Measurements from ENCODE around the gene SRGAP2B. TPM values are rescaled to one million over a fixed set of nuclear protein-coding genes. Genes with fewer than 3 reads are reported as not detected.
"Not testable (repeated sequence)": the region's sequence is repeated elsewhere in the genome, so short reads cannot be mapped to it uniquely, and the experiment has no call there.

SRGAP2B gene
- total RNA-seq, 1 experiment from 2014 or later = 13.8 TPM

DNA sequence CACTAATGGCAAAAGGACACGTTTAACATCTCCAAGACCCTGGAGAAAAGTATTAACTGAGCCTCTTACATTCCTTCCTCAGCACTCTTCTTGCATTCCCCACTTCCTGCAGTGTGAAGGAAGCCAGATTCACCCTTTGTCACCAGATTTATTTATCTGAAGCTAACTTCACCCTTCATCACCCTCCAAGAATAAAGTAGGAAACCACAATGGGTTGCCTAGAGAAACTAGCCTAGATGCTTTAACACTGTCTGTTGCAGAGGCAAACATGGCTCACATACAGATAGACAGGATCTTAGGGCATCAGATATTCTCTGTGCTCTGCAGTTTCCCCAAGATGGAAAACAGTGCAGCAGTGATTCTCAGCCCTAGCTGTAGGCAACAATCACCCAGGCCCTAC, 147.6 kb downstream of the SRGAP2B start:
- DNase-seq (ENCODE audit: low spot score) = not testable (repeated sequence)

DNA sequence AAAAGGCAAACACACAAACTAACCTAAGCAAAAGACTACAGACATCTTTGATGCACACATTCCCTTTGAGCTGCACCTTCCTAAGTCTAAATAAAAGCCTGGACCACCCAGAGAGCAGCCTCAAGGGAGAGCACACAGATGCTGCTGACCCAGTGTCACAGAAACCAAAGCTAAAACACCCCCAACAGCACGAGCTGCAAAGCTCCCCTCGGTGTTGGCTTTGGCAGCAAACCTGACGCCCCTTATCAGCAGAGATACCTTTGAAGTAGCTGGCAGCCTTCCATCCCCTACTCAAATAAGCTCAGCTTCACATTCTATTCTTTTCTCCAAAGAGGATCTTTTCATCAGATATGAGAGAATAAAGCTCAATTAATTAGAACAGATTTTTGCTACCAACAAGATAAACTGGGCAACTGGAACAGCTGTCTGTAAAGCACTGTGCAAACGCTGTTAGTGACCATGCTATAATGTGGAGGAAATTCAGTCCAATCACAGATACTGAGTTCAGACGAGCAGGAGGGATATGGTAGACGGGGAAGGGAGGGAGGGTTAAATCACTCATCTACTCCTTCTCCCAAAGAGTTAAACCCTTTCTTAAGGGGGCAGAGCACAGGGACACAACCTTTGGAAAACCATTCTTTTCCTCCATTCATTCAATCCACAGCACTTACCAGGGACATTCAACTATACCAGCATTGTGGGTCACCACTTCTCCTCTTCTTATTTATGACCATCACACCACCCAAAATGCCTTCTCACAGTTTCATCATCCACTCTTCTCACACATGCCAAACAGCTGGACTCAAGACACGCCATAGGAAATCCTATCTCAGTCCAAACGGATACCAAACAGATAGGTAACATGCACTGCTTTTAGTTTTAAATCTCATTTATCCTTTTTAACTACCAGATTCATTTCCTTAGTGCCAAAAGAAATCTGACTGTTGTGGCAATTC, 148.3 kb downstream of the SRGAP2B start:
- not testable (repeated sequence) for DNase-seq (ENCODE audit: low spot score)

DNA sequence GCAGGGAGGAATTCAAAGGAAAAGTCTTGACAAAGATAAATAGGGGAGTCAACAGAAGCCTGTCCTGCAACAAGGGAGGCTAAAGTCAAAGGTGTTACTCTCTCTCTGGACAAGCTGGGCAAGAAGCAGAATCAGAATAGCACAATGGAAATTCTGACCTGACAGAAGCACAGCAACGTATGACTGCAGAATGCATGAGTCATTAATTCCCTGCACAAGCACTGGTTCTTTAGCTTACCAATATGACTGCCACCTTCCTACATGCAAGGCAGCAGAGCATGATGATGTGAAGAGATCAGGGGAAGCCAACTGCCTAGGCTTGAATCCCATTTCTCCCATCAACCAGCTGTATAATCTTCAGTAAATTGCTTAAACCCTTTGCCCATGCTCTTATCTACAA, 153.4 kb downstream of the SRGAP2B start:
- DNase-seq (ENCODE audit: low spot score) = not testable (repeated sequence)

DNA sequence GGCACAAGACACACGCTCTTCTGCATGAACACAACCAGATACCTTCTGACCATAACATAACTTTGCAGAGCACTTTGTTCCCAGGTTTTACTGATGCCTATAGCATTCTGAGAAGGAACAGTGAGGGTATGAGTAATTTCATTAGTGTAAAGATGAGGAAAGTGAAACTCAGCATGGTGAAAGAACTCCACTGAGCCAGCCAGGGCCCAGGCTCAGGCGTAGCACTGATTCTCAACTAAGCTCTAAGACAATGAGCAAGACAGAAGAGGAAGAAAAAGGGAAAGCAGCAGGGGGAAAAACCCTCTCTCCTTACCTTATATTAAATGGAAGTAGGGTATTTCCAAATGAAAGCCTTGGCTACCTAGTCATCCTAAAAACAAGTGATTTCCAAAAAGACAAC, 155.1 kb downstream of the SRGAP2B start:
- not testable (repeated sequence) for DNase-seq (ENCODE audit: low spot score)

DNA sequence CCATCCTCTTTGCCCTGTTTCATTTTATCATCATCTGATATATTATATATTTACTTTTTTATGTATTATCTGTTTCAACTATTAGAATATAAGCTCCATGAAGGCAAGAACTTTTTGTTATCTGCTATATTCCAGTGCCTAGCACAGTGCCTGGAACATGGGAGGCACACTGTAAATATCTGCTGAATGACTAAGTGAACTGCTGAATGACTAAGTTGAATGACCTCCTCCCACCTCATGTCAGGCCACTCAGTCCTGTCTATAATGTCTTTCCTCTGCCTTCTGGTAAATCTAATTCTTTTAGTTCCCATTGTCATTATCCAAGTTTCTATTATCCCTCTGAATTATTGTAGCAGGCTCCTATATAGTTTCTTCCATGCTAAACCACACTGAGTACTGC, 156.5 kb downstream of the SRGAP2B start:
- not testable (repeated sequence) for DNase-seq (ENCODE audit: low spot score)

DNA sequence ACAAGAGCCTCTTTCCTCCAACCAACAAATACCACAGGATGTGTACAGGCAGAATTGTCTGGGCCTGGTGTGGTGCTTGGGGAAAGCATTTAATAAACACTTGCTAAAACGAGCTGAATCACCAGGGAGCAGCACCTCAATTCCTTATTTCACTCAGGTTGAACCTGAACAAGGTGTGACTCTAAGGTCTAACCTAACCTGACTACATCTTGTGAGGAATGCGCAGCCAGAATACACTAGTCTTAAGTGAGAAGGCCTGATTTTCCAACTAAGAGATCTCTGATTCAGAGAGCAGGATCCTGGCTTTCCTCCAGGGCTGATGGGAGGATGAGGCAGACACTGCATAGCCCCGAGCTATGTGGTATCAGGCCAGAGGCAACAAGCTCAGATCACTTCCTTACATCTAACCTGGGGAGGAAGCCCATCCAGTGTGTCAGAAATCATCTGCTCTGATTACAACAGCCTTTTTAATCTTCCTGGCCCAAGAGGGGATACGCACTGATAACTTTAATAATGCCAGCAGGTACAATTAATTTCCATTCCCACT, 158.9 kb downstream of the SRGAP2B start:
- not testable (repeated sequence) for DNase-seq (ENCODE audit: low spot score)

DNA sequence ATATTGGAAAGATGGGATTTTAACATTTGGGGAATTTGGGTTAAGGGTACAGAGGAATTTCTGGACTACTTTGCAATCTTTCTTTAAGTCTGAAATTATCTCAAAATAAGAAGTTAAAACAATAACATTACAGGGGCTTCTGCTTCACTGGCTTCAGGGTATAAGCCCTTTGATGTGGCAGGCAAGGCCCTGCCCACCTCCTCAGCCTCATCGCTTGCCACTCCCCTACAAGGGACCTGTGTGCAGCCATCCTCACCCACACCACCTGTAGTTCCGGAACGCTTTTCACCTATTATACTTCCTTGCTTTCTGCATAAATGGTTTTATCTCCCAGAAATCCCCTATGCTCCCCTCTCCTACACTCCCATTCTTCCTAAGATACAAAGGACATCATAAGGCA, 159.8 kb downstream of the SRGAP2B start:
- DNase-seq (ENCODE audit: low spot score) = not testable (repeated sequence)

DNA sequence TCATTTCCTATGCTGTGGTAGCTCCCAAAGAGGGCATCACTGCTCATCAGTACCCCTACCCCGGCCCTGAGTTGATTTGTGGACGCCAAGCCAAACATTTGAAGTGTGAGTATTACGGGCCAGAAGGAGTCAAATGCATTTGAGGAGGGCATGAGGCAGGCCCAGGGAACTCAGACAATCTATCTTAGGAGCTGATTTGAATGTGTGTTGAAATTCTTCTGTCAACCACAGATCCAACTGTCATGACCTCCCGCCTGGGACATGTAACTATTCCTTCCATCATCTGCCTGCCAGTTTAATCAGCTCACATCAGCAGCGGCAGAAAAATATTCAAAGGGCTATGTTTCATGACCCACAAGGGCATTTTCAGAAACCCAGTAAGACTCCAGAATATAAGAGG, 162.1 kb downstream of the SRGAP2B start:
- not testable (repeated sequence) for DNase-seq (ENCODE audit: low spot score)

DNA sequence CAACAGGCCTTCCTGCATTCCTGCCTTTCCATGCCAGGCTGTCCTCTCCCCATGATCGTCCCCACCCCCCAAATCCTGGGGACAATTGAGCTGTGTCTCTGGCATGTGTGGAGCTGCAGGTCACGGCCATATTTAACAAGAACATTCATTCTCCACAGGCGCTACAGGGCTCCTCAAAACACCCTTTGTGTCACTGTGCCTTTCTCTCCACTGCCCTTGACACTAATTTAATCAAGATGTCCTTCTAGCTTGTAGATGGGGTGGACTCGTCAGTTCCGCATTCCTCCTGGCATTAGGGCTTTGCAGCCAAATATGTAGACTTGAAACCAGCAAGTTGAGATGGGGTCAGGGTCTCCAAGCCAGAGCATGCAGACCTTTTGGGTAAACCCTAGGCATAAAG, 163.0 kb downstream of the SRGAP2B start:
- DNase-seq (ENCODE audit: low spot score) = not testable (repeated sequence)

DNA sequence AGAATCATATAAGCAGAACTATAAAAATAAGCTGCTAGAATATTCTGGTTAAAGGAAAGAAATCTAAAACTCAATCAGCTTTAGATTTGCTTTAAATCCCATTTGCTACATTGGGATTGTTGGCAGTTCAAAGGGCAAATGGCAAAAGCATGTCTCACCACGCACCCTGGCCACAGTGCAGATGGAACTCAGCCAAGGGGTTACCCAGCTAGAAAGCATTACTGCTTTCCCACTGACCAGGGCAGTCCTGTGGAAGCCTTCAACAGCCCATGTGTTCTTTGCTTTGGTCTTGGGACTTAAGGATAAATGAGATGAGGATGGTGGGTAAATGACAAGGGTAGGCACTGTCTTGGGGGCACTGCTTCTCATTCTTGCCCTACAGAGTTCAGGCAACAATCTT, 163.6 kb downstream of the SRGAP2B start:
- not testable (repeated sequence) for DNase-seq (ENCODE audit: low spot score)

DNA sequence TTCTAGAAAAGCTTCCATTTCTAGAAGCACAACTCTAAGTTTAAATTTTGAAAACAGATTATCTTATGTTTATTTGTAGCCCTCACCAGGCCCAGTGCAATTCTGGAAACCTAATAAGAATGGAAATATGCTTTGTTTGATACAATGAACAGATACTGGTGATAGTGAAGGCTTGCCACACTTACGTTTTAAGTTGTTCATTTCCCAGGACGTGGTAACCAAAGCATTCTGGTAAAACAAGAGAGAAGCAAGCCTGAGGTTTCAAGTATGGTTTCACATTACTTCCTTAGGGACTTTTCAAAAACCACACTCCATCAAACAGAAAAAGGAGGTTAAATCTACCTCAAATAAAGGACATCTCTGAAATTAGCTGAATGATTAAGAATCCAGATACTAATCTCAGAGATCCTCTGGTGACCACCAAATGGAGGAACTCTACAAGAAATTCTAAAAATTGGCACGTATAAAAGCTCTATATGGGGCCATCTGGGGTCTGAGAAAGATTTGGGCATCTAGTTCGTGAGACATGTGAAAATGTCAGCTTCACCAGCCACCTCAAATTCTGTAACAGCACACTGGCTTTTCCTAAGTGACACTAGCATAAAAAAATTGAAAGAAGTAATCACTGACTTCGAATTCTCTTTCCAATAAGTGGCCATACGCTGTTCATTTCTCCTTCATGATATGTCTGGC, 164.9 kb downstream of the SRGAP2B start:
- DNase-seq (ENCODE audit: low spot score) = not testable (repeated sequence)

DNA sequence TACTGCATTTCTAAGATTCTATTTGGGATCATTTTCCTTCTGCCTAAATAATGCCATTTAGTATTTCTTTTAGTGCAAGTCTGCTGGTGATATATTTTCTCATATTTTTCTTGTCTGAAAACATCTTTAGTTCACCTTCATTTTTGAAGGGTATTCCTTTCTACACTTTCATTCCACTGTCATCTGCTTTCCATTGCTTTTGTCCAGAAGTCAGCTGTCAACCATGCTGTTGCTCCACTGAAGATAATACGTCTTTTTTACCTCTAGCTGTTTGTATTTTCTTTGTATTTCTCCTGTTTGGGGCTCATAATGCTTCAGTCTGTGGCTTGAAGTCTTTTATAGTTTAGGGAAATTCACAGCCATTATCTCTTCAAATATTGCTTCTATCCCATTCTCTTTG, 167.8 kb downstream of the SRGAP2B start:
- DNase-seq (ENCODE audit: low spot score) = not testable (repeated sequence)

DNA sequence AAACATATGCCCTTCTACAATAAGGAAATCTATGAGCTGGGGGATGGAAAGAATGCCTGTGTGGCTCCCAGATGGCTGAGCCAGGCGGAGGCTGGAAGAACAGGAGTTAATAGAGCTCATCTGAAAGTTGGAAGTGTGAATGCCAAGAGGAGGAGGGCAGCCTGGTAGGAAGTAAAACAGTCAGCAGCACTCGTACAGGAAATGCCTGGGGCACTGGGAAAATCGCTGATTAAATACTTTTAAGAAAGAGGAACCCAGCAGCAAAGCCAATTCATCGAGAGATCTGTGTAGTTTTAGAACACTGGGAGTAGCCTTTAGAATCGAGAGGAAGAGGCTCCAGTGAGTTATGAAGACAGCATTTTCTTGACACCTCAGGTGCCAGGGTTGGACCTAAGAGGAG, 171.5 kb downstream of the SRGAP2B start:
- DNase-seq (ENCODE audit: low spot score) = not testable (repeated sequence)

DNA sequence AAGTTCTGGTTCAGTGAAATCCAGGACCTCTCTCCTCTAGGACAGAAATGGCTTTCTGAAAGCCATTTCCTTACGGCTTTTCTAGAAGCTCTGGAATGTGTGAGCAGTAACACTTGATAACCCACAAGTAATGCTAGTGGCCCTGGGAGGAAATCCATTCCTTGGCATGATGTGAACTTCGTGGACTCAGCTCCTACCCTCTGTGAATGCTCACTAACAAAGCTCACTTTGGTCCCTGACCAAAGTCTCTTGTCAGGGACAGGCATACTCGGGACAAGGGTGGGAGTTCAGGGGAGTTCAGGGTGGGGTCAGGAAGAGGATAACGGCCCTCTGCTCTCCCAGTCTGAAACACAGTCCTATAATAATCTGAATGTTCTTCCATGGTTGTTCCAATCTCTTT, 172.3 kb downstream of the SRGAP2B start:
- not testable (repeated sequence) for DNase-seq (ENCODE audit: low spot score)

DNA sequence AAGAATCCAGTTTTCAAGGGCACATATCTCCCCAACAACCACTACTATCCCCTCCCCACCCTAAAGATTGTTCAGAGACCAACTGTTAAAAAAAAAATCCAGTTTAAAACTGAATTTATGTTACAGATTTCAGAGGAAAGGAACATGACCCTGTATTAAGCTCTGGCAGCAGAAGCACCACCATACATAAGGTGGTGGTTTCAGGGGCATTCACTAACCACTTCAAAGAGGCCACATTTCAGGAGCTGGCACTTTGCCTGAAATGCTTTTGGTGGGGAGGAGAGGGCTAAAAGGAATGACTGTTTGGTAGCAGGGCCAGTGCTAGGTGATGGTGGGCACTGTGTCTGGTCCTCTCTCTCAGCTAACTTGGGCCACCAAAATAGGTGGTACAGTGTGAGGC, 176.0 kb downstream of the SRGAP2B start:
- not testable (repeated sequence) for DNase-seq (ENCODE audit: low spot score)

DNA sequence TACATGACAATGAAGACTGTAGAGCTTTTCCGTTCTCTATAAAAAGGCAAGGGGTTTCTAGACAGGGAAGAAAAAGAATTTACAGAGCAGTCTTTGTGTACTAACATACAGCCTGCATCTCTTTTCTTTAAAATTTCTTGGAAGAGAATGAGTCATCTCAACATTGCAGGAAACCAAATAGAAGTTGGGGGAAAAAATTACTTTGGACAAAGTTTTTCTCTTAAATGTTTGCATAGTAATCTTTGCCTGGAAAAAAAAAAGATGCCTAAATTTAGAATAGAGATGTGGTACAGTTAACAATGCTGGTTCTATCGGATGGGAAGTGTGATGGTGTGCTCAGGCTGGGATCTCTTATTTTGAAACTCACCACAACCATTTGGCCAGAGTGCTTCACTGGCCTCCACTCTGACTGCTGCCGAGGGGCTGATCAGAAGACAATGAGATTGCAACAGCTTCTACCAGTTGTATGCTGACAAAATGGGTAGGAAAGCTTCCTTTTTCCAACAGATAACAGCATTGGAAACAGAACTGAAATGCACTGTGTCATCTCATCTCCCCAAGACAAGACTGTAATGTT, 177.0 kb downstream of the SRGAP2B start:
- not testable (repeated sequence) for DNase-seq (ENCODE audit: low spot score)

DNA sequence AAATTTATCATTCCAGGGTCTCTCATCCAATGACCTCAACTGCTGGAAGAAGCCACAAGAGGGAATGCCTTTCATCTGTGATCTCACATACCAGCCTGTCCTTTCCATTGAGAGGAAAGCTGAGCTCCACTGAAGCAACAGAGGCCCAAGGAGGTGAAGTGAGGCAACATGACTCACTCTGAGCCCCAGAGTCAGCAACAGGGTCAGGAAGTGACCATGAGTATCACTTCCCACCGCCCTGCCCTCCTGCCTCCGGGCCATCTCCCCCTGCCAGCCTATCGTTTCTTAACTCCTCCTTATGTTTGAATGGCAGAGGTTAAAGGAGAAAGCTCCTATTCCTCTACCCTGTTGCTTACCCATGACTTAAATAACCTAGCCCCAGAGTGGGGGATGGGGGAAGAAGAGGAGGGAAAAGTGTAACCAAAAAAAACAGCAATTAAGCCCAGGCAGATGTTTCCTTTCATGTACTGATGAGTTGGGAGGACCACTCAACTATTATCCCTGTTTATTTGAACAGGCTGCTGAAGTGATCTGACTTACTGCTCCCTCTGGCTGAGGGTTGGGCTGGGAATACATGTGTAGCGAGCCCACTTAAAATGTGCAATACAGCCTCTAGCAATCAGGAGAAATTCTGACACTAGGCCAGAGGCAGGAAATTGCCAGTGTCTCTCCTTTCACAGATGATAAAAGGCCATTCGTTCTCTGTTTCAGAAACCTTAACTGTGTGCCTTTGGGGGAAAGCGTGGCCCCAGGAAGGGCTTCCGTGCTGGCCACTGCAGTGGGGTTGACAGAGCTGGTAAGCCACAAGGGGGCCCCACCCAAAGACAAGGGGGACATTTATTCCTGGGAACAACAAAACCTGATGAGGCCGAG, 177.7 kb downstream of the SRGAP2B start:
- DNase-seq (ENCODE audit: low spot score) = not testable (repeated sequence)

DNA sequence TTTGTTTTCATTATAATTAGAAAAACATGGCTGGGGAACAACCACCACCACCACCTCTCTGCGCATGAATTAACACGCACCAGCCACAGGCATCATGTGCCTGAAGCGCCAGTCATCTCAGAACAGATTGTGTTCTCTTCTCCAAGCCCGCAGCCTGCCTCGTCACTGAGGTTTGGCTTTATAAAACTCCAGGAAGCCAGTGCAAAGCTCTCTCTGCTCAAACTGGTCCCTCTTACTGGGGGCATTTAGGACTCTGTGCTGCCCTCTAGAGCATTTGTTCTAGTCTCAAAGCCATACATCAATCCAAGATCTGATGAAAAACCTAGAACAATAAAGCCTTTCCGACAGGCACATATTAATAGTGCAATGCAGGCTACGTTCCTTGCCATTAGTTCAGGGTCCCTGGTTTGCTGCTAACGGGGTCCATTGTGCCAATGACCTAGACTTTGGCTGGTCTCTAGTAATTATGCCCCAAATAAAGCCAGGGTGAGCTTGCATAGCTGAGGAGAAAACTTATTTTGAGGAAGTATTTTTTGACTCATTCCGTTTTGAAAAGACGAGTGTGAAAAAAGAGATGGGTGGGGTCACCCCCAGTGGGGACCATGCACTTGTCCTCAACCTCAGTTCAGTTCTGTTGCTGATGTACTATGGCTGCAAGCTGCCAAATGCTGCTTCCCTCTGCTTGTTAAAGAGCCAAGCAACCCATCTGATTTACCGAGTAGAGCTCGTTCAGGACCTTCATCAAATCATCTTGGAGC, 181.0 kb downstream of the SRGAP2B start:
- DNase-seq (ENCODE audit: low spot score) = not testable (repeated sequence)

DNA sequence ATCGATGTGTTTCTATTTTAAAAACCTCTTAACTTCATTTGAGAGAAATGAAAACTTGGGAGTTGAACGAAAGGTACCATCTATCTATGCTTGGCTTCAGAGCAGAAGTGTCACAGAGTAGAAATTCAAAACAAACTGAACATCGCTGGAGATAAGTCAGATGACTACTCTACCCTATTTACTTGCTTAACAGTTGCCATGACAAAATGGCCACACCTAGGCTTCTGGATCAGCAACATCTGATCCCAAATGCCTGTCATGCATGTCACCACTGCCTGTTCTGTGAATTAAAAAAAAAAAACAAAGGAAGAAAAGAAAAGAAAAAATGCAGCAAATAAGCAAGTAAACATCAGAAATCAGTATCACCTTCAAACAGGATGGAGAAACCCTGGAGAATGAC, 181.7 kb downstream of the SRGAP2B start:
- not testable (repeated sequence) for DNase-seq (ENCODE audit: low spot score)

DNA sequence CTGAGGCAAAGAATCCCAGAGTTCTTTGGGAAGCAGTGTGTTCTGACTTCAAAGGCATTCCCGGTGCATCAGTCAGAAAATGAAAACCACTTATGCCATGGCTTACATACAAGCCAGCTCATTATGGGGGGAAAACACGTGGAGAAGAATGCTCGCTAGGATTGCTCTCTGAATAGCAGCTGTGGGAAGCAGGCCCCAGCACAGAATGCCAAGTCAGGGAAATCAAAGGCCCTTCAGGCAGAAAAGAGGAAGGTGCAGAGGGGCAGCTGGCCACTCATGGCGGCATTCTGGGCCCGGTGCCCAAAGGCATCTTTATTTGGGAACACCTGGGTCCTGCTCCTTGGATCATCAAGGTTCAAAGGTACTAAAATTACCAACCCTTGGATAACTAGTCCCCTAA, 184.4 kb downstream of the SRGAP2B start:
- not testable (repeated sequence) for DNase-seq (ENCODE audit: low spot score)
